Measurements from ENCODE around the gene RAX2.

Gene RAX2

GRCh38 chr19:3810708-3811355 is 38.8 kb upstream of the RAX2 start:
- peaks cover 24% of the 10 kb centered on the region for H3K4me1 ChIP-seq (ENCODE audit: insufficient read depth, low read length)
- no peak overlapping the region for H3K4me2 ChIP-seq (ENCODE audit: insufficient read depth, low read length)
- no peaks in the 10 kb centered on the region for H3K27me3 ChIP-seq (ENCODE audit: insufficient read depth, low read length, poor library complexity)
- H3K4me3 ChIP-seq (ENCODE audit: low read depth in 1 of 2, low read length in 2 of 2) = no peak overlapping the region
- H3K9me3 ChIP-seq (ENCODE audit: insufficient read depth, low read length, severe bottlenecking) = no peaks in the 10 kb centered on the region
- ATAC-seq (ENCODE audit: insufficient read depth, low read depth) (no peak), DNase-seq (no peak)
- no peaks in the 10 kb centered on the region for H4K20me1 ChIP-seq (ENCODE audit: insufficient read depth, low read length)
- H2AFZ ChIP-seq (ENCODE audit: low read depth, low read length) = no peak overlapping the region
- TF ChIP-seq CTCF (IDR thresholded peaks at IDR 0.05; ENCODE audit: borderline replicate concordance, extremely low read depth, low read length, poor library complexity, severe bottlenecking) (no peak), EZH2 (IDR thresholded peaks at IDR 0.05; ENCODE audit: borderline replicate concordance, low read depth, low read length, severe bottlenecking) (no peak)
- H3K9ac ChIP-seq (ENCODE audit: low read depth, low read length) = no peak overlapping the region
- no peaks in the 10 kb centered on the region for H3K36me3 ChIP-seq (ENCODE audit: insufficient read depth, low read length)
- H3K27ac ChIP-seq (ENCODE audit: low read length) = no peak overlapping the region
- H3K79me2 ChIP-seq (ENCODE audit: insufficient read depth, low read length) = no peaks in the 10 kb centered on the region

GRCh38 chr19:3809881-3810707 is 38.1 kb upstream of the RAX2 start:
- no peak overlapping the region for H2AFZ ChIP-seq (ENCODE audit: low read depth, low read length)
- peaks cover 26% of the 10 kb centered on the region for H3K4me1 ChIP-seq (ENCODE audit: insufficient read depth, low read length)
- H3K27me3 ChIP-seq (ENCODE audit: insufficient read depth, low read length, poor library complexity) = no peaks in the 10 kb centered on the region
- no peak overlapping the region for H3K4me2 ChIP-seq (ENCODE audit: insufficient read depth, low read length)
- H4K20me1 ChIP-seq (ENCODE audit: insufficient read depth, low read length) = no peaks in the 10 kb centered on the region
- no peaks in the 10 kb centered on the region for H3K36me3 ChIP-seq (ENCODE audit: insufficient read depth, low read length)
- H3K9me3 ChIP-seq (ENCODE audit: insufficient read depth, low read length, severe bottlenecking) = no peaks in the 10 kb centered on the region
- no peak for ATAC-seq (ENCODE audit: insufficient read depth, low read depth)
- H3K27ac ChIP-seq (ENCODE audit: low read length) = no peak overlapping the region
- no peak for DNase-seq
- TF ChIP-seq CTCF (IDR thresholded peaks at IDR 0.05; ENCODE audit: borderline replicate concordance, extremely low read depth, low read length, poor library complexity, severe bottlenecking) (no peak), EZH2 (IDR thresholded peaks at IDR 0.05; ENCODE audit: borderline replicate concordance, low read depth, low read length, severe bottlenecking) (no peak)
- H3K79me2 ChIP-seq (ENCODE audit: insufficient read depth, low read length) = no peaks in the 10 kb centered on the region
- H3K4me3 ChIP-seq (ENCODE audit: low read depth in 1 of 2, low read length in 2 of 2) = no peak overlapping the region
- no peak overlapping the region for H3K9ac ChIP-seq (ENCODE audit: low read depth, low read length)

GRCh38 chr19:3808420-3809143 is 36.6 kb upstream of the RAX2 start:
- Histone ChIP-seq H3K27ac (ENCODE audit: low read length) (no peak overlapping the region), H3K9ac (ENCODE audit: low read depth, low read length) (no peak overlapping the region), H3K9me3 (ENCODE audit: insufficient read depth, low read length, severe bottlenecking) (no peaks in the 10 kb centered on the region), H4K20me1 (ENCODE audit: insufficient read depth, low read length) (no peaks in the 10 kb centered on the region), H3K4me2 (ENCODE audit: insufficient read depth, low read length) (no peak overlapping the region), H3K4me1 (ENCODE audit: insufficient read depth, low read length) (peaks cover 25% of the 10 kb centered on the region), H3K4me3 (ENCODE audit: low read depth in 1 of 2, low read length in 2 of 2) (no peak overlapping the region), H3K36me3 (ENCODE audit: insufficient read depth, low read length) (no peaks in the 10 kb centered on the region), H3K79me2 (ENCODE audit: insufficient read depth, low read length) (no peaks in the 10 kb centered on the region), H3K27me3 (ENCODE audit: insufficient read depth, low read length, poor library complexity) (no peaks in the 10 kb centered on the region), H2AFZ (ENCODE audit: low read depth, low read length) (no peak overlapping the region)
- no peak for DNase-seq
- ATAC-seq (ENCODE audit: insufficient read depth, low read depth) = no peak
- TF ChIP-seq CTCF (IDR thresholded peaks at IDR 0.05; ENCODE audit: borderline replicate concordance, extremely low read depth, low read length, poor library complexity, severe bottlenecking) = no peak
- TF ChIP-seq EZH2 (IDR thresholded peaks at IDR 0.05; ENCODE audit: borderline replicate concordance, low read depth, low read length, severe bottlenecking) = no peak

Data from DND-41 (cell line).